Smooth muscle cell (in vitro differentiated cells): ENCODE results near the gene CTDP1. TPM values are rescaled to one million over a fixed set of nuclear protein-coding genes. Genes with fewer than 3 reads are reported as not detected.

Experiments
- DNase-seq: peaks from one replicate; lab custom pipeline; 2025; ENCODE audit not compliant: unreplicated experiment; lab: John Stamatoyannopoulos, UW
- H2AFZ ChIP-seq: fragments of 200-600 bp; sonication (generic); 2 replicates; pipeline ENCODE4 v1.6.0; 2016; ENCODE audit warnings: antibody characterized with exemption, low read depth, mild to moderate bottlenecking
- H3F3A ChIP-seq: fragments of 200-600 bp; sonication (generic); 2 replicates; pipeline ENCODE4 v1.6.0; 2017; ENCODE audit warnings: antibody characterized with exemption, low read depth
- H3K27ac ChIP-seq: fragments of 200-600 bp; sonication (generic); 2 replicates; pipeline ENCODE4 v1.5.1; 2016; ENCODE audit warnings: low read depth, mild to moderate bottlenecking
- H3K27me3 ChIP-seq: fragments of 200-600 bp; sonication (generic); 2 replicates; pipeline ENCODE4 v1.6.1; 2016; ENCODE audit warnings: low read depth, mild to moderate bottlenecking
- H3K36me3 ChIP-seq: fragments of 200-600 bp; sonication (generic); 2 replicates; pipeline ENCODE4 v1.5.1; 2016; ENCODE audit warnings: low read depth
- H3K4me1 ChIP-seq: fragments of 200-600 bp; sonication (generic); 2 replicates; pipeline ENCODE4 v1.5.1; 2016; ENCODE audit warnings: low read depth
- H3K4me2 ChIP-seq: fragments of 200-600 bp; sonication (generic); 2 replicates; pipeline ENCODE4 v1.6.0; 2016; ENCODE audit warnings: mild to moderate bottlenecking
- H3K4me3 ChIP-seq: fragments of 200-600 bp; sonication (generic); 2 replicates; pipeline ENCODE4 v1.5.1; 2016; ENCODE audit warnings: mild to moderate bottlenecking
- H3K79me2 ChIP-seq: fragments of 200-600 bp; sonication (generic); 2 replicates; pipeline ENCODE4 v1.6.0; 2016; ENCODE audit warnings: low read depth, mild to moderate bottlenecking
- H3K9ac ChIP-seq: fragments of 200-600 bp; sonication (generic); 2 replicates; pipeline ENCODE4 v1.6.0; 2016; ENCODE audit warnings: low read depth
- H3K9me3 ChIP-seq: fragments of 200-600 bp; sonication (generic); replicated peaks from 2 replicates; pipeline ENCODE4 v1.5.1; 2016; ENCODE audit warnings: low read depth
- H4K20me1 ChIP-seq: fragments of 200-600 bp; sonication (generic); 2 replicates; pipeline ENCODE4 v1.6.0; 2016; ENCODE audit warnings: low read depth
- CTCF ChIP-seq: fragments of 200-600 bp; sonication (generic); IDR thresholded peaks from 2 replicates; pipeline ENCODE4 v1.5.1; 2017; ENCODE audit warnings: borderline replicate concordance, mild to moderate bottlenecking, antibody characterized with exemption; ENCODE audit not compliant: insufficient read depth, poor library complexity, severe bottlenecking
- WGBS: methylation state at CpG from one replicate; pipeline ENCODE4 v1.1.7; 2016; ENCODE audit warnings: low lambda C conversion rate; 5-methylcytosine and 5-hydroxymethylcytosine counted together
- polyA plus RNA-seq: library from polyadenylated mRNA; unstranded; fragments of >200 nt; fragmentation: Nextera tagmentation; extraction: Ambion mirVana; gene quantifications from 2 replicates; pipeline ENCODE4 v1.2.1, GENCODE V29; 2016
- total RNA-seq: library from RNA; depleted of rRNA; stranded (reverse); fragments of >200 nt; gene quantifications from 2 replicates; pipeline ENCODE4 v1.2.3, GENCODE V29; 2014

The CTDP1 gene
- total and polyA plus RNA-seq, 2 experiments from 2014 or later: 14.1 to 18.4 TPM

GRCh38 chr18:79683626-79684282 is 4.2 kb downstream of the CTDP1 start:
- no peak for DNase-seq
- Histone ChIP-seq H3K9me3 (no peaks in the 10 kb centered on the region), H3K4me1 (no peaks in the 10 kb centered on the region), H4K20me1 (peaks cover 80% of the 10 kb centered on the region), H3K79me2 (peaks cover 74% of the 10 kb centered on the region), H3K4me2 (no peak overlapping the region), H3K27me3 (no peaks in the 10 kb centered on the region), H3K27ac (no peak overlapping the region), H3K36me3 (no peaks in the 10 kb centered on the region), H2AFZ (no peak overlapping the region), H3F3A (no peaks in the 10 kb centered on the region), H3K9ac (no peak overlapping the region), H3K4me3 (no peak overlapping the region)
- TF ChIP-seq CTCF: no peak
- 92% methylated on average over 21 of the region's 21 CpGs for WGBS

- Histone ChIP-seq H3K9ac (no peak overlapping the region), H4K20me1 (peaks cover 85% of the 10 kb centered on the region), H3F3A (no peaks in the 10 kb centered on the region), H3K4me1 (no peaks in the 10 kb centered on the region), H3K27ac (no peak overlapping the region), H3K4me3 (no peak overlapping the region), H3K27me3 (no peaks in the 10 kb centered on the region), H3K79me2 (peaks cover 79% of the 10 kb centered on the region), H2AFZ (no peak overlapping the region), H3K36me3 (no peaks in the 10 kb centered on the region), H3K4me2 (no peak overlapping the region), H3K9me3 (no peaks in the 10 kb centered on the region)
- WGBS: 96% methylated on average over 10 of the region's 10 CpGs
- TF ChIP-seq CTCF: no peak
- no peak for DNase-seq
Observed at GRCh38 chr18:79684283-79684631, 4.7 kb downstream of the CTDP1 start.

- TF ChIP-seq CTCF: no peak
- no peak overlapping the region for H3K4me2 ChIP-seq
- H3K9me3 ChIP-seq: no peaks in the 10 kb centered on the region
- no peaks in the 10 kb centered on the region for H3K27me3 ChIP-seq
- no peak overlapping the region for H2AFZ ChIP-seq
- H3K27ac ChIP-seq: no peak overlapping the region
- no peak overlapping the region for H3K4me3 ChIP-seq
- H3K79me2 ChIP-seq: peaks cover 84% of the 10 kb centered on the region
- WGBS: 78% methylated on average over 13 of the region's 13 CpGs
- no peaks in the 10 kb centered on the region for H3K36me3 ChIP-seq
- H3F3A ChIP-seq: no peaks in the 10 kb centered on the region
- H3K4me1 ChIP-seq: no peaks in the 10 kb centered on the region
- H4K20me1 ChIP-seq: peaks cover 90% of the 10 kb centered on the region
- DNase-seq: no peak
- H3K9ac ChIP-seq: no peak overlapping the region
Observed at GRCh38 chr18:79684787-79685186, 5.2 kb downstream of the CTDP1 start.

GRCh38 chr18:79685281-79685680 is 5.7 kb downstream of the CTDP1 start:
- TF ChIP-seq CTCF: no peak
- Histone ChIP-seq H3K36me3 (no peaks in the 10 kb centered on the region), H3K4me1 (no peaks in the 10 kb centered on the region), H3K27me3 (no peaks in the 10 kb centered on the region), H3K4me2 (no peak overlapping the region), H4K20me1 (peaks cover 93% of the 10 kb centered on the region), H3K79me2 (peaks cover 86% of the 10 kb centered on the region), H3K9ac (no peak overlapping the region), H3K4me3 (no peak overlapping the region), H3K27ac (no peak overlapping the region), H3K9me3 (no peaks in the 10 kb centered on the region), H3F3A (no peaks in the 10 kb centered on the region), H2AFZ (no peak overlapping the region)
- no peak for DNase-seq
- WGBS: 95% methylated on average over 8 of the region's 8 CpGs
